HCT116 (cell line): ENCODE results near the gene CHCHD3. TPM values are rescaled to one million over a fixed set of nuclear protein-coding genes. Genes with fewer than 3 reads are reported as not detected.

Source experiments
- ATAC-seq: fragments of 200-7000 bp; cut with Tn5 transposase; 2 replicates; pipeline ENCODE4 v1.9.1; 2020; ENCODE audit warnings: mild to moderate bottlenecking, moderate library complexity
- BruUV-seq: library from RNA; stranded (reverse); fragments of 400-500 nt; replicated peaks from 2 replicates; lab custom pipeline; 2021; lab: Mats Ljungman, UMichigan
- CTCF ChIA-PET: fragments of 300-600 bp; sonication (Branson Sonifier 250); formaldehyde crosslinking; loops from one replicate; lab custom pipeline; 2021; ENCODE audit warnings: antibody characterized with exemption; lab: Charles Lee
- POLR2A ChIA-PET: fragments of 300-600, 350-600 bp; sonication (Branson Sonifier 250); formaldehyde crosslinking; loops from one replicate; lab custom pipeline; 2021; ENCODE audit warnings: antibody characterized with exemption; lab: Charles Lee
- RAD21 ChIA-PET, 2 experiments: fragments of 300-600 bp; sonication (Branson Sonifier 250); formaldehyde crosslinking; loops; one replicate each; lab custom pipeline; 2023; ENCODE audit warnings: low total read pairs in 2 of 2; ENCODE audit not compliant: uncharacterized antibody in 2 of 2, unreplicated experiment in 2 of 2, low non-redundant PET in 1 of 2; lab: Charles Lee
- DNase-seq: peaks from one replicate; pipeline ENCODE4 v3.0.0-alpha.2; 2010; ENCODE audit warnings: low read depth, low spot score
- H2AFZ ChIP-seq: fragments of 200-600 bp; shearing (Covaris generic), sonication (generic); 2 replicates; pipeline ENCODE4 v1.6.1; 2017; ENCODE audit warnings: low read depth, mixed run types, mixed read lengths, antibody characterized with exemption, low read length; ENCODE audit not compliant: poor library complexity, severe bottlenecking
- H3K27ac ChIP-seq: 2 replicates; pipeline ENCODE4 v1.5.1; 2012; ENCODE audit warnings: low read depth, low read length
- H3K27me3 ChIP-seq: fragments of 200-600 bp; sonication (generic); 2 replicates; pipeline ENCODE4 v1.6.1; 2016; ENCODE audit warnings: mixed run types, low read length, mixed read lengths; ENCODE audit not compliant: insufficient read depth
- H3K36me3 ChIP-seq, 2 experiments: fragments of 200-500 bp in 1 of 2; fragments of 200-600 bp in 1 of 2; sonication (Bioruptor generic) in 1 of 2; sonication (generic) in 1 of 2; 2 replicates each; pipeline versions ENCODE4 v1.5.1 to v1.6.1; 2014 to 2016; ENCODE audit warnings: low read length in 2 of 2, inconsistent platforms in 1 of 2, mixed read lengths in 1 of 2, mixed run types in 1 of 2; ENCODE audit not compliant: insufficient read depth in 2 of 2, control insufficient read depth in 1 of 2
- H3K4me1 ChIP-seq, 2 experiments: fragments of 200-600 bp in 1 of 2; sonication (generic) in 1 of 2; 2 replicates each; pipeline versions ENCODE4 v1.5.1 to v1.6.1; 2012 to 2017; ENCODE audit warnings: low read length in 2 of 2, inconsistent platforms in 1 of 2, mild to moderate bottlenecking in 1 of 2, mixed read lengths in 1 of 2, mixed run types in 1 of 2, moderate library complexity in 1 of 2; ENCODE audit not compliant: insufficient read depth in 2 of 2, control insufficient read depth in 1 of 2
- H3K4me2 ChIP-seq: fragments of 200-600 bp; sonication (generic); 2 replicates; pipeline ENCODE4 v1.6.1; 2017; ENCODE audit warnings: mixed run types, low read length, mixed read lengths
- H3K4me3 ChIP-seq, 2 experiments: fragments of 200-600 bp in 1 of 2; sonication (generic) in 1 of 2; replicated peaks in 1 of 2; 2 replicates each; pipeline ENCODE4 v1.5.1; 2011 to 2016; ENCODE audit warnings: low read length in 2 of 2, control low read depth in 1 of 2, low read depth in 1 of 2, mild to moderate bottlenecking in 1 of 2, mixed read lengths in 1 of 2, mixed run types in 1 of 2
- H3K79me2 ChIP-seq: fragments of 200-600 bp; sonication (generic); 2 replicates; pipeline ENCODE4 v1.6.1; 2017; ENCODE audit warnings: mild to moderate bottlenecking, mixed run types, low read length, moderate library complexity, mixed read lengths; ENCODE audit not compliant: insufficient read depth
- H3K9ac ChIP-seq: fragments of 200-600 bp; sonication (generic); 2 replicates; pipeline ENCODE4 v1.6.1; 2016; ENCODE audit warnings: low read length, mixed read lengths
- H3K9me2 ChIP-seq: fragments of 200-600 bp; sonication (generic), shearing (Covaris generic); 2 replicates; pipeline ENCODE4 v1.6.1; 2017; ENCODE audit warnings: mixed run types, mild to moderate bottlenecking, moderate library complexity; ENCODE audit not compliant: insufficient read depth
- H3K9me3 ChIP-seq, 2 experiments: fragments of 200-500 bp in 1 of 2; fragments of 200-600 bp in 1 of 2; sonication (Bioruptor generic) in 1 of 2; sonication (generic) in 1 of 2; 2 replicates each; pipeline ENCODE4 v1.6.1; 2014 to 2017; ENCODE audit warnings: low read length in 2 of 2, mixed read lengths in 2 of 2, inconsistent platforms in 1 of 2, low read depth in 1 of 2, mild to moderate bottlenecking in 1 of 2, mixed run types in 1 of 2, moderate library complexity in 1 of 2; ENCODE audit not compliant: control insufficient read depth in 1 of 2, insufficient read depth in 1 of 2
- H4K20me1 ChIP-seq: fragments of 200-600 bp; sonication (generic), shearing (Covaris generic); 2 replicates; pipeline ENCODE4 v1.6.1; 2017; ENCODE audit warnings: mixed run types, mild to moderate bottlenecking, moderate library complexity; ENCODE audit not compliant: insufficient read depth
- ATF3 ChIP-seq: IDR thresholded peaks from 2 replicates; pipeline ENCODE4 v1.6.1; 2012
- CBX3 ChIP-seq: IDR thresholded peaks from 2 replicates; pipeline ENCODE4 v1.6.1; 2012; ENCODE audit warnings: low read depth
- CTCF ChIP-seq, 3 experiments: fragments of 200-600 bp in 1 of 3; sonication (generic) in 1 of 3; IDR thresholded peaks in 2 of 3; conservative IDR thresholded peaks in 1 of 3; 2 replicates each; pipeline ENCODE4 v1.5.1; 2012 to 2017; ENCODE audit warnings: low read depth in 2 of 3, low read length in 2 of 3, antibody characterized with exemption in 1 of 3, borderline replicate concordance in 1 of 3, control low read depth in 1 of 3, mild to moderate bottlenecking in 1 of 3, mixed read lengths in 1 of 3, mixed run types in 1 of 3, moderate library complexity in 1 of 3; ENCODE audit not compliant: insufficient read depth in 1 of 3
- EGR1 ChIP-seq: IDR thresholded peaks from 2 replicates; pipeline ENCODE4 v1.6.1; 2012; ENCODE audit warnings: low read depth
- EZH2phosphoT487 ChIP-seq: fragments of 200-600 bp; IDR thresholded peaks from 2 replicates; pipeline ENCODE4 v1.6.1; 2018; ENCODE audit warnings: antibody characterized with exemption, borderline replicate concordance
- FOSL1 ChIP-seq: IDR thresholded peaks from 2 replicates; pipeline ENCODE4 v1.6.1; 2012; ENCODE audit warnings: low read depth
- JUND ChIP-seq: IDR thresholded peaks from 2 replicates; pipeline ENCODE4 v1.6.1; 2012
- MAX ChIP-seq: IDR thresholded peaks from 2 replicates; pipeline ENCODE4 v1.6.1; 2012
- POLR2A ChIP-seq: IDR thresholded peaks from 2 replicates; pipeline ENCODE4 v1.7.0; 2011; ENCODE audit warnings: borderline replicate concordance; ENCODE audit not compliant: insufficient read depth, insufficient read length; ENCODE audit errors: extremely low read depth
- POLR2AphosphoS5 ChIP-seq: IDR thresholded peaks from 2 replicates; pipeline ENCODE4 v1.6.1; 2011; ENCODE audit warnings: mild to moderate bottlenecking, low read depth, low read length, moderate library complexity
- RAD21 ChIP-seq: IDR thresholded peaks from 2 replicates; pipeline ENCODE4 v1.6.1; 2012; ENCODE audit warnings: low read depth, mild to moderate bottlenecking
- SIN3A ChIP-seq: IDR thresholded peaks from 2 replicates; pipeline ENCODE4 v1.6.1; 2012; ENCODE audit warnings: low read depth
- SP1 ChIP-seq: IDR thresholded peaks from 2 replicates; pipeline ENCODE4 v1.6.1; 2012; ENCODE audit warnings: low read depth
- TCF7L2 ChIP-seq: IDR thresholded peaks from 2 replicates; pipeline ENCODE4 v1.7.0; 2011; ENCODE audit warnings: borderline replicate concordance, inconsistent platforms; ENCODE audit not compliant: insufficient read depth, insufficient read length; ENCODE audit errors: extremely low read depth
- ZFX ChIP-seq: fragments of 450-650 bp; IDR thresholded peaks from 2 replicates; pipeline ENCODE4 v1.6.1; 2017
- ZNF274 ChIP-seq: fragments of 200-500 bp; sonication (Bioruptor generic); IDR thresholded peaks from 2 replicates; pipeline ENCODE4 v1.6.1; 2014; ENCODE audit warnings: mild to moderate bottlenecking, low read depth, low read length, inconsistent platforms
- intact Hi-C: fragments of 100-400 bp; cut with micrococcal nuclease; formaldehyde crosslinking; loops from 2 replicates; pipeline ENCODE4 v1.10.0; 2022
- total RNA-seq: library from RNA; stranded (reverse); gene quantifications from one replicate; pipeline ENCODE4 v1.2.1, GENCODE V29; 2021; ENCODE audit not compliant: unreplicated experiment
- TF ChIP-seq, protein P1 (sequence below): IDR thresholded peaks from 2 replicates; pipeline ENCODE4 v1.6.1; 2012; ENCODE audit warnings: low read depth
- TF ChIP-seq, protein P2 (sequence below): IDR thresholded peaks from 2 replicates; pipeline ENCODE4 v1.6.1; 2011; ENCODE audit warnings: mild to moderate bottlenecking, low read length, moderate library complexity; ENCODE audit not compliant: insufficient replicate concordance; ENCODE audit errors: extremely low read depth

Gene CHCHD3
- total RNA-seq, 1 experiment from 2014 or later, result 73.5 TPM

GRCh38 chr7:133053321-133053891, 28.5 kb downstream of the CHCHD3 start:
- Histone ChIP-seq H3K79me2 (peaks cover 92% of the 10 kb centered on the region), H3K27me3 (no peaks in the 10 kb centered on the region), H3K9me2 (no peaks in the 10 kb centered on the region), H3K4me1 (no peaks in the 10 kb centered on the region), H3K9ac (no peak overlapping the region), H3K36me3 (no peaks in the 10 kb centered on the region; a peak in 1 of 4 replicates), H3K4me3 (no peak overlapping the region), H3K4me2 (no peak overlapping the region), H4K20me1 (peaks cover 23% of the 10 kb centered on the region; the same call in 1 of the 2 replicates), H3K27ac (no peak overlapping the region), H2AFZ (no peak overlapping the region), H3K9me3 (no peaks in the 10 kb centered on the region)
- intact Hi-C loops, result no loop called here
- ChIA-PET RAD21 (no interaction called here), POLR2A (no interaction called here), CTCF (no interaction called here)
- no peak for TF ChIP-seq RAD21
- no peak for TF ChIP-seq CTCF (IDR thresholded peaks at IDR 0.05 in 2 of 3, conservative IDR thresholded peaks at IDR 0.05 in 1 of 3; ENCODE audit: borderline replicate concordance in 1 of 3, insufficient read depth in 1 of 3, low read depth in 2 of 3, low read length in 2 of 3)
- no peak for TF ChIP-seq POLR2AphosphoS5
- TF ChIP-seq ZFX, result no peak
- no peak for TF ChIP-seq SIN3A
- TF ChIP-seq MAX, result no peak
- no peak for TF ChIP-seq FOSL1
- no peak for TF ChIP-seq EZH2phosphoT487
- TF ChIP-seq ATF3, result no peak
- no peak for TF ChIP-seq TCF7L2
- no peak for TF ChIP-seq POLR2A
- TF ChIP-seq, protein P1, sequence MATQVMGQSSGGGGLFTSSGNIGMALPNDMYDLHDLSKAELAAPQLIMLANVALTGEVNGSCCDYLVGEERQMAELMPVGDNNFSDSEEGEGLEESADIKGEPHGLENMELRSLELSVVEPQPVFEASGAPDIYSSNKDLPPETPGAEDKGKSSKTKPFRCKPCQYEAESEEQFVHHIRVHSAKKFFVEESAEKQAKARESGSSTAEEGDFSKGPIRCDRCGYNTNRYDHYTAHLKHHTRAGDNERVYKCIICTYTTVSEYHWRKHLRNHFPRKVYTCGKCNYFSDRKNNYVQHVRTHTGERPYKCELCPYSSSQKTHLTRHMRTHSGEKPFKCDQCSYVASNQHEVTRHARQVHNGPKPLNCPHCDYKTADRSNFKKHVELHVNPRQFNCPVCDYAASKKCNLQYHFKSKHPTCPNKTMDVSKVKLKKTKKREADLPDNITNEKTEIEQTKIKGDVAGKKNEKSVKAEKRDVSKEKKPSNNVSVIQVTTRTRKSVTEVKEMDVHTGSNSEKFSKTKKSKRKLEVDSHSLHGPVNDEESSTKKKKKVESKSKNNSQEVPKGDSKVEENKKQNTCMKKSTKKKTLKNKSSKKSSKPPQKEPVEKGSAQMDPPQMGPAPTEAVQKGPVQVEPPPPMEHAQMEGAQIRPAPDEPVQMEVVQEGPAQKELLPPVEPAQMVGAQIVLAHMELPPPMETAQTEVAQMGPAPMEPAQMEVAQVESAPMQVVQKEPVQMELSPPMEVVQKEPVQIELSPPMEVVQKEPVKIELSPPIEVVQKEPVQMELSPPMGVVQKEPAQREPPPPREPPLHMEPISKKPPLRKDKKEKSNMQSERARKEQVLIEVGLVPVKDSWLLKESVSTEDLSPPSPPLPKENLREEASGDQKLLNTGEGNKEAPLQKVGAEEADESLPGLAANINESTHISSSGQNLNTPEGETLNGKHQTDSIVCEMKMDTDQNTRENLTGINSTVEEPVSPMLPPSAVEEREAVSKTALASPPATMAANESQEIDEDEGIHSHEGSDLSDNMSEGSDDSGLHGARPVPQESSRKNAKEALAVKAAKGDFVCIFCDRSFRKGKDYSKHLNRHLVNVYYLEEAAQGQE, result no peak
- TF ChIP-seq CBX3, result no peak
- no peak for TF ChIP-seq JUND
- no peak for TF ChIP-seq SP1
- no peak for TF ChIP-seq ZNF274
- TF ChIP-seq EGR1, result no peak
- TF ChIP-seq, protein P2, sequence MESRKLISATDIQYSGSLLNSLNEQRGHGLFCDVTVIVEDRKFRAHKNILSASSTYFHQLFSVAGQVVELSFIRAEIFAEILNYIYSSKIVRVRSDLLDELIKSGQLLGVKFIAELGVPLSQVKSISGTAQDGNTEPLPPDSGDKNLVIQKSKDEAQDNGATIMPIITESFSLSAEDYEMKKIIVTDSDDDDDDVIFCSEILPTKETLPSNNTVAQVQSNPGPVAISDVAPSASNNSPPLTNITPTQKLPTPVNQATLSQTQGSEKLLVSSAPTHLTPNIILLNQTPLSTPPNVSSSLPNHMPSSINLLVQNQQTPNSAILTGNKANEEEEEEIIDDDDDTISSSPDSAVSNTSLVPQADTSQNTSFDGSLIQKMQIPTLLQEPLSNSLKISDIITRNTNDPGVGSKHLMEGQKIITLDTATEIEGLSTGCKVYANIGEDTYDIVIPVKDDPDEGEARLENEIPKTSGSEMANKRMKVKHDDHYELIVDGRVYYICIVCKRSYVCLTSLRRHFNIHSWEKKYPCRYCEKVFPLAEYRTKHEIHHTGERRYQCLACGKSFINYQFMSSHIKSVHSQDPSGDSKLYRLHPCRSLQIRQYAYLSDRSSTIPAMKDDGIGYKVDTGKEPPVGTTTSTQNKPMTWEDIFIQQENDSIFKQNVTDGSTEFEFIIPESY, result no peak
- DNase-seq (no peak), ATAC-seq (no peak)
- no TSS peak for BruUV-seq
